ENCODE data around the gene CDK6. TPM values are rescaled to one million over a fixed set of nuclear protein-coding genes. Genes with fewer than 3 reads are reported as not detected.

Gene CDK6
- total and polyA plus RNA-seq, 2 of the 8 experiments (the other 6 are each of a cell fraction or from before 2014, with no cell fraction given), result 5.9 to 18.9 TPM

GRCh38 chr7:92749832-92750446 is 86.4 kb downstream of the CDK6 start:
- POLR2A ChIA-PET (ENCODE audit: partially characterized antibody), result no interaction called here
- DNase-seq (ENCODE audit: low read depth in 1 of 2, low spot score in 2 of 2) (no peak), FAIRE-seq (no peak)
- Histone ChIP-seq H3K79me2 (ENCODE audit: control insufficient read depth in 1 of 2, insufficient read depth in 2 of 2, low read length in 2 of 2) (no peaks in the 10 kb centered on the region), H3K36me3 (ENCODE audit: control insufficient read depth in 2 of 4, insufficient read depth in 4 of 4, low read length in 3 of 4) (no peaks in the 10 kb centered on the region), H3K23me2 (ENCODE audit: low read depth, low read length) (no peaks in the 10 kb centered on the region), H3K23ac (ENCODE audit: insufficient read length) (no peak overlapping the region), H3K9ac (replicated peaks in 1 of 4; ENCODE audit: extremely low read depth in 1 of 4, low read depth in 3 of 4, low read length in 3 of 4) (no peak overlapping the region), H3K27me3 (replicated peaks in 1 of 4; ENCODE audit: control insufficient read depth in 3 of 4, extremely low read depth in 1 of 4, insufficient read depth in 3 of 4, low read length in 3 of 4) (no peaks in the 10 kb centered on the region), H2BK15ac (ENCODE audit: low read length) (no peak overlapping the region), H4K8ac (ENCODE audit: extremely low read depth, insufficient read depth, low read length) (no peak overlapping the region), H3K4ac (replicated peaks; ENCODE audit: insufficient read length, low read depth, low read length) (no peak overlapping the region), H2BK20ac (ENCODE audit: low read length) (no peak overlapping the region), H4K5ac (ENCODE audit: insufficient read length, low read depth, low read length) (no peak overlapping the region), H3K56ac (replicated peaks; ENCODE audit: insufficient read length, low read depth, low read length) (no peak overlapping the region), H3K14ac (ENCODE audit: insufficient read length) (no peak overlapping the region), H3K9me3 (ENCODE audit: insufficient read depth in 2 of 2, low read depth in 1 of 2, low read length in 1 of 2) (no peaks in the 10 kb centered on the region), H2AK5ac (ENCODE audit: low read depth, low read length) (no peak overlapping the region), H2BK120ac (replicated peaks; ENCODE audit: low read depth, low read length) (no peak overlapping the region), H3K4me2 (ENCODE audit: insufficient read depth in 1 of 2, low read depth in 2 of 2, low read length in 2 of 2) (no peak overlapping the region), H3K4me1 (replicated peaks in 1 of 4; ENCODE audit: control insufficient read depth in 3 of 4, insufficient read depth in 4 of 4, low read length in 3 of 4) (peaks cover 0 to 8% (median 5%) of the 10 kb centered on the region in 4 experiments; a peak in 5 of 7 replicates), H4K20me1 (replicated peaks in 1 of 2; ENCODE audit: control insufficient read depth in 1 of 2, insufficient read depth in 2 of 2, low read length in 2 of 2) (no peaks in the 10 kb centered on the region), H3K4me3 (ENCODE audit: extremely low read depth in 1 of 4, insufficient read depth in 2 of 4, low read depth in 3 of 4, low read length in 4 of 4) (no peak overlapping the region), H3K27ac (ENCODE audit: low read depth, low read length) (no peak overlapping the region), H2BK12ac (ENCODE audit: low read depth, low read length) (no peak overlapping the region), H2AFZ (ENCODE audit: low read length) (no peak overlapping the region), H3K79me1 (ENCODE audit: low read depth, low read length) (no peaks in the 10 kb centered on the region), H2BK5ac (ENCODE audit: low read depth, low read length) (no peak overlapping the region), H3K18ac (ENCODE audit: extremely low read depth, low read length) (no peak overlapping the region), H4K91ac (replicated peaks; ENCODE audit: insufficient read length, low read length) (no peak overlapping the region)
- CTCF ChIA-PET (ENCODE audit: partially characterized antibody), result interaction anchor here (0.6 kb wide), 1 partner anchor 58 kb away, joined by 4 read pairs; no protein-coding TSS in a partner anchor
- WGBS, 2 experiments (ENCODE audit: extremely low coverage in 1 of 2, insufficient coverage in 1 of 2, insufficient read length in 1 of 2, insufficient replicate concordance in 2 of 2, low coverage in 1 of 2, low lambda C conversion rate in 2 of 2, missing lambda C conversion rate in 1 of 2), result 100% methylated on average over 2 of the region's 2 CpGs; no CpG with 5 or more reads in 1 of the 2 experiments
- TF ChIP-seq PHF8 (conservative IDR thresholded peaks at IDR 0.05; ENCODE audit: low read depth, low read length), result no peak
- TF ChIP-seq GABPA (IDR thresholded peaks at IDR 0.05; ENCODE audit: borderline replicate concordance, insufficient read depth, low read length), result no peak
- no peak for TF ChIP-seq ZNF274 (IDR thresholded peaks at IDR 0.05; ENCODE audit: borderline replicate concordance, extremely low read depth, low read length)
- no peak for TF ChIP-seq HDAC2 (IDR thresholded peaks at IDR 0.05; ENCODE audit: borderline replicate concordance in 1 of 2, low read depth in 2 of 2, low read length in 2 of 2)
- no peak for TF ChIP-seq YY1 (IDR thresholded peaks at IDR 0.05; ENCODE audit: low read depth, low read length)
- TF ChIP-seq SRF (IDR thresholded peaks at IDR 0.05; ENCODE audit: low read depth, low read length), result no peak
- TF ChIP-seq RXRA (IDR thresholded peaks at IDR 0.05; ENCODE audit: insufficient read depth, low read depth, low read length), result no peak
- no peak for TF ChIP-seq SIRT6 (IDR thresholded peaks at IDR 0.05; ENCODE audit: low read length)
- no peak for TF ChIP-seq CHD1 (IDR thresholded peaks at IDR 0.05; ENCODE audit: low read depth, low read length)
- TF ChIP-seq EZH2 (IDR thresholded peaks at IDR 0.05; ENCODE audit: low read depth, low read length, severe bottlenecking), result no peak
- no peak for TF ChIP-seq POLR2A (IDR thresholded peaks at IDR 0.05; ENCODE audit: control extremely low read depth in 1 of 2, low read depth in 2 of 2, low read length in 2 of 2)
- TF ChIP-seq SP4 (IDR thresholded peaks at IDR 0.05; ENCODE audit: low read length), result no peak
- TF ChIP-seq USF2 (IDR thresholded peaks at IDR 0.05; ENCODE audit: low read length), result no peak

Data from H1 (cell line).